Measurements from ENCODE around the gene MGST2.

DNA sequence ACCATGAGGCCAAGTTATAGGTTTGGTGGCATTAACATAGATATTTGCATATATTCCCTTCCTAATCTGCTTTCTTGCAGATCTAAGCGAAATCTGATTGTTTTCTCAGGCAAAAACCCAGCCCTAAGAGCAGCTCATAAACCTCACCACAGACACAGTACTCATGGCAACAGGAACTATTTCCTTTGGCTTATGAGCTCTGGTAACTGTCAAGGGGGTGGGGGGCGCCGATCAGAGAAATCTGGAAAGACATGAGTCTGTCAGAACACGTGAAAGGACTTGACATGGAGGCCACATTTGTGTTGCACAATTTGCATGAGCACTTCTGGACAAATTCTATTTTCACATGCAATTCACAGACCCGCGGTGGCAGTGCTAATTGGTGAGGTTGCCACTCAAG, 83.7 kb downstream of the MGST2 start:
- TF ChIP-seq, protein P1, sequence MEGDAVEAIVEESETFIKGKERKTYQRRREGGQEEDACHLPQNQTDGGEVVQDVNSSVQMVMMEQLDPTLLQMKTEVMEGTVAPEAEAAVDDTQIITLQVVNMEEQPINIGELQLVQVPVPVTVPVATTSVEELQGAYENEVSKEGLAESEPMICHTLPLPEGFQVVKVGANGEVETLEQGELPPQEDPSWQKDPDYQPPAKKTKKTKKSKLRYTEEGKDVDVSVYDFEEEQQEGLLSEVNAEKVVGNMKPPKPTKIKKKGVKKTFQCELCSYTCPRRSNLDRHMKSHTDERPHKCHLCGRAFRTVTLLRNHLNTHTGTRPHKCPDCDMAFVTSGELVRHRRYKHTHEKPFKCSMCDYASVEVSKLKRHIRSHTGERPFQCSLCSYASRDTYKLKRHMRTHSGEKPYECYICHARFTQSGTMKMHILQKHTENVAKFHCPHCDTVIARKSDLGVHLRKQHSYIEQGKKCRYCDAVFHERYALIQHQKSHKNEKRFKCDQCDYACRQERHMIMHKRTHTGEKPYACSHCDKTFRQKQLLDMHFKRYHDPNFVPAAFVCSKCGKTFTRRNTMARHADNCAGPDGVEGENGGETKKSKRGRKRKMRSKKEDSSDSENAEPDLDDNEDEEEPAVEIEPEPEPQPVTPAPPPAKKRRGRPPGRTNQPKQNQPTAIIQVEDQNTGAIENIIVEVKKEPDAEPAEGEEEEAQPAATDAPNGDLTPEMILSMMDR (IDR thresholded peaks at IDR 0.05) = no peak
- no peak for TF ChIP-seq POLR2A (IDR thresholded peaks at IDR 0.05)

All from testis (tissue), 2 donors.